Body of pancreas (tissue), 4 donors: ENCODE results near the gene LYRM4.

Experiments
- POLR2A ChIP-seq, 3 donors: fragments of 450-650 bp; IDR thresholded peaks; one replicate each; pipeline ENCODE4 v1.6.1; 2016; ENCODE audit warnings: antibody characterized with exemption in 3 of 3, mild to moderate bottlenecking in 2 of 3
- TF ChIP-seq, protein P1 (sequence below), 7 experiments: fragments of 450-650 bp in 4 of 7; fragments of 200-600 bp in 3 of 7; sonication (generic) in 3 of 7; IDR thresholded peaks; one replicate each; pipeline ENCODE4 v1.5.1; 2016 to 2019; ENCODE audit warnings: antibody characterized with exemption in 7 of 7

DNA sequence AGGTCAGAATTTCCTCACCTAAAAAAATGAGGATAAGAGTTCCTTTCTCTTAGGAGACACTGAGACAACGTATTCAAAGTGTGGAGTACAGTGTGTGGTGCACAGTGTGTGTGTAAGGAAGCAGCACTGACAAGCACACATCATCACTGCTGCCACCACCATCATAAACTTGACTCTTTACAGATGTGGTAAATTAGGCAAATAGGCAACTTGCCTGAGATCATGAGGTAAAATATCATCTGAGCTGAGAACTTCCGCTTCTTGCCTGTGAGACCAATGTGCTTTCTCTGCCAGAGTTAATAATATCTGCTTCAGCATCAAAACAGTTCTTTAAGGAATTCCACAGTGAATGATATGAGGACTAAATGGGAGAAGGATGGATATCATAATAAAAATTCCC, 52.7 kb downstream of the LYRM4 start:
- TF ChIP-seq, protein P1, sequence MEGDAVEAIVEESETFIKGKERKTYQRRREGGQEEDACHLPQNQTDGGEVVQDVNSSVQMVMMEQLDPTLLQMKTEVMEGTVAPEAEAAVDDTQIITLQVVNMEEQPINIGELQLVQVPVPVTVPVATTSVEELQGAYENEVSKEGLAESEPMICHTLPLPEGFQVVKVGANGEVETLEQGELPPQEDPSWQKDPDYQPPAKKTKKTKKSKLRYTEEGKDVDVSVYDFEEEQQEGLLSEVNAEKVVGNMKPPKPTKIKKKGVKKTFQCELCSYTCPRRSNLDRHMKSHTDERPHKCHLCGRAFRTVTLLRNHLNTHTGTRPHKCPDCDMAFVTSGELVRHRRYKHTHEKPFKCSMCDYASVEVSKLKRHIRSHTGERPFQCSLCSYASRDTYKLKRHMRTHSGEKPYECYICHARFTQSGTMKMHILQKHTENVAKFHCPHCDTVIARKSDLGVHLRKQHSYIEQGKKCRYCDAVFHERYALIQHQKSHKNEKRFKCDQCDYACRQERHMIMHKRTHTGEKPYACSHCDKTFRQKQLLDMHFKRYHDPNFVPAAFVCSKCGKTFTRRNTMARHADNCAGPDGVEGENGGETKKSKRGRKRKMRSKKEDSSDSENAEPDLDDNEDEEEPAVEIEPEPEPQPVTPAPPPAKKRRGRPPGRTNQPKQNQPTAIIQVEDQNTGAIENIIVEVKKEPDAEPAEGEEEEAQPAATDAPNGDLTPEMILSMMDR (IDR thresholded peaks at IDR 0.05): no peak
- no peak for TF ChIP-seq POLR2A (IDR thresholded peaks at IDR 0.05)
